Measurements from ENCODE around the gene MPDU1. TPM values are rescaled to one million over a fixed set of nuclear protein-coding genes. Genes with fewer than 3 reads are reported as not detected.

Gene MPDU1
- 10 to 100 TPM; 20.1 to 39.8 (median 23.5) TPM for total RNA-seq
- polyA plus RNA-seq = 10 to 100 TPM; 42.8 to 64.9 TPM
- long read RNA-seq, donor 1, partial matches to known transcripts = 0 of 8 reads
- long read RNA-seq, donor 1, other reads (novel, unspliced or antisense) = 2 of 8 reads
- long read RNA-seq, donor 2, partial matches to known transcripts = 0 of 8 reads
- long read RNA-seq, donor 2, other reads (novel, unspliced or antisense) = 2 of 8 reads
- long read RNA-seq, donor 3, partial matches to known transcripts = 2 of 14 reads
- long read RNA-seq, donor 3, other reads (novel, unspliced or antisense) = 4 of 14 reads

DNA sequence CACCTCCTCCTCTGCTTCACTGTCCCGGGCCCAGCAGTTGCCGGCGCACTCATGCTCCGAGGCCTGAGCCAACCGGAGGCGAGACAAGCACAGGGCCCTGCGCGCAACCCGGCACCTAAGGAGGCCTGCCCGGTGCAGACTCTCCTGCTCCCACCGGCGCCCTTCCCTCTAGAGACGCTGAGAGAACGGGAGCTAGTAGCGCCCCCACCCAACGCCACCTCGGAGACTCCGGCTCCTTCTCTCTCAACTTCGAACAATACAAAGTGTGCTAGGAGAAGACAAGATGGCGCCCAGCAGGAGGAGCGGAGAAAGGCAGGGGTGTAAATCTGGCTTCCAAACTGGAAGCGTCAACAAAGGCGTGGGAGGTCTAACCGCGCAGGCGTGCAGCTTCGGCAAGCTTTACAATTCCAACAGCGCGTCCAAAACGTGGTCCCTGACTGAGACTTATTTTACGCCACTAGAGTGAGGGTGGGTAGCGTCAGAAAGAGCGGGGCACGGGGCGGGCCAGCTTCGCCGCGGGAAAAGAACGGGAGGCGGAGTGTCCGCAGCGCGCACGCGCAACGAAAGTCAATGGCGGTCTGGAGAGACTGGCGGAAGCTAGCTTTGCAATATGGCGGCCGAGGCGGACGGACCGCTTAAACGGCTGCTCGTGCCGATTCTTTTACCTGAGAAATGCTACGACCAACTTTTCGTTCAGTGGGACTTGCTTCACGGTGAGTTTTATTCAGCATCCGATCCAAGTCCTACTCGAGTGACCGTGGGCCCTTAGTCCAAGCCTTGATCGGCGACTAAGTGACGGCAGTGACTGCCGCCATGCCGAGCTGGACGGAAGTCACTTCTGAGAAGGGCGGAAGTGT is at the start of gene MPDU1:
MPDU1 (plus strand) TSS at position 600 of the 857 bp plus-strand sequence; CDS start at position 611, 11 bp downstream.
- peaks cover 0 to 40% (median 5%) of the 10 kb centered on the region in 9 donors for H3K36me3 ChIP-seq
- peak within 1 kb of the TSS; percentile 90 to 97 (median 94) for H3K27ac ChIP-seq
- ATAC-seq (peak; percentile 81 to 96 (median 90)), DNase-seq (peak; percentile 97)
- H3K27me3 ChIP-seq = no peaks in the 10 kb centered on the region
- peaks cover 9 to 76% (median 48%) of the 10 kb centered on the region in 9 donors for H3K4me1 ChIP-seq
- H3K9me3 ChIP-seq = no peaks in the 10 kb centered on the region
- no peak for TF ChIP-seq CTCF (IDR thresholded peaks at IDR 0.05)
- intact Hi-C loops (cut with DNase I) = loop anchor here in 3 of 10 donors (5.0 to 10.0 kb wide), 2 partner anchors 104 to 149 kb away; partner anchors contain the start of genes TP53 (in 2 of the 3), WRAP53 (in 2 of the 3), FGF11 (in 1 of the 3) and TMEM102 (in 1 of the 3)
- 13 to 14% methylated on average over 69 of the region's 69 CpGs for WGBS, 2 donors
- H3K4me3 ChIP-seq = peak within 1 kb of the TSS; percentile 10 to 75 (median 66)

- Histone ChIP-seq H3K9me3 (peaks cover 0 to 17% (median 0%) of the 10 kb centered on the region in 11 donors), H3K4me1 (no peaks in the 10 kb centered on the region), H3K27me3 (no peaks in the 10 kb centered on the region), H3K4me3 (no peak overlapping the region), H3K36me3 (no peaks in the 10 kb centered on the region), H3K27ac (no peak overlapping the region)
- intact Hi-C loops (cut with DNase I) = no loop called here
- 76 to 89% methylated on average over 3 of the region's 3 CpGs for WGBS, 2 donors
- ATAC-seq (no peak), DNase-seq (no peak)
- TF ChIP-seq CTCF (IDR thresholded peaks at IDR 0.05) = no peak
These were observed 45.6 kb upstream of the MPDU1 start for GRCh38 chr17:7538050-7538449.

DNA sequence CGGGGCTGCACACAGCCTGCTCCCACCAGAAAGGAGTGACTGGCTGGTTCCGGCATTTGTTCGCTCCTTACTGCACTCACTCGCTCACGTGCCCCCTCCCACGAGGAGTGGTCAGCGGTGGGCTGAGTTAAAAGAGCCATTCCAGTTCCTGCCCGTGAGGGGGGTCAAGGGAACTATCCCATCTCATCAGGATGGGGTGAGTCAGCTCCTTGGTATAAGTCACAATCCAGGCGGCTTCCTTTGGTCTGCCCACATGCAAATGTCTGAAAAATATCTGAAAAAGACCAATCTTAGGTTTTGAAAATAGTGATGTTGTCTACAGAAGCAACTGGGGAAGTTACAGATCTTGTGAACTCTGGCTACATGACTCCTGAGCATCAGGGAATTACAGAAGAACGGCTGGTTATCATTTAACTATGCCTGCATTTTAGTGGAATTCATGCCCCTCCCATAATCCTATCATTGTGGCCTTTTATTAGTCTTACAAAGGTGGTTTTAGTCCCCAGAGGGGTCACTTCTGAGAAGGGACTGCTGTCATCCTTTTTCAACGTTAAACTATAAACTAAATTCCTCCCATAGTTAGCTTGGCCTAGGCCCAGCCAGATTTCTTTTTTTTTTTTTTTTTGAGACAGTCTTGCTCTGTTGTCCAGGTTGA is 44.6 kb upstream of the MPDU1 start:
- ATAC-seq (no peak), DNase-seq (no peak)
- H3K4me3 ChIP-seq = no peak overlapping the region
- peaks cover 0 to 2% (median 0%) of the 10 kb centered on the region in 9 donors for H3K4me1 ChIP-seq
- no peaks in the 10 kb centered on the region for H3K36me3 ChIP-seq
- TF ChIP-seq CTCF (IDR thresholded peaks at IDR 0.05) = no peak
- 69 to 75% methylated on average over 11 of the region's 11 CpGs for WGBS, 2 donors
- H3K27ac ChIP-seq = no peak overlapping the region
- intact Hi-C loops (cut with DNase I) = no loop called here
- peaks cover 0 to 17% (median 0%) of the 10 kb centered on the region in 11 donors for H3K9me3 ChIP-seq
- no peaks in the 10 kb centered on the region for H3K27me3 ChIP-seq

DNA sequence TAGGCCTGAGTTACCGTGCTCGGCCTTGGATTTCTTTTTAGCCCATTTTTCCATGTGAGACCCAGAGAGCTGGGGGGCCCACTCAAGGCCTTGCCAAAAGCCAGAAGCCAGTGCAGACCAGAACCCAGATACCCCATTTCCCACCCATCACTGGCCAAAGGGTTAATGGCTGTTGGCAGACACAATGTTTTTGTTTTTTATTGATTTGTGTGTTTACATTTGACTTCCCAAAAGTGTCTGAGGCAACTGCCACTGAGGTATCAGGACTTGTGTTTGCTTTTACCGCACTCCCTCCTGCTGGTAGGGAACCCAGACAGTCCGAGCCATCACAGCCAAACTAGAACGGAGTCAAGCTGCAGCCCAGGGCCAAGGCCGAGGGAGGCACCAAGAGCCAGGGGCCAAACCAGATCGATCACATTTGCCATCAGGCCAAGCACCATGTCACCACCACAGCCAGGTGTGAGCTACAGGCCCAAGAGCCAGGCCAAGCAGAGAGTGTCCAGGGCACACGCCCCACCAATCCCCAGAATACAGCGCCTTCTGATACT is 42.5 kb upstream of the MPDU1 start:
- peaks cover 0 to 17% (median 5%) of the 10 kb centered on the region in 9 donors for H3K4me1 ChIP-seq
- no peaks in the 10 kb centered on the region for H3K27me3 ChIP-seq
- no peaks in the 10 kb centered on the region for H3K36me3 ChIP-seq
- H3K9me3 ChIP-seq = peaks cover 0 to 17% (median 0%) of the 10 kb centered on the region in 11 donors
- intact Hi-C loops (cut with DNase I) = no loop called here
- TF ChIP-seq CTCF (IDR thresholded peaks at IDR 0.05) = no peak
- no peak overlapping the region for H3K4me3 ChIP-seq
- no peak for DNase-seq
- 93 to 97% methylated on average over 9 of the region's 9 CpGs for WGBS, 2 donors
- no peak for ATAC-seq
- H3K27ac ChIP-seq = no peak overlapping the region

Measured in heart right ventricle (tissue), 16 donors.